ENCODE results near the gene SMIM3.
"Not testable (repeated sequence)": the region's sequence is repeated elsewhere in the genome, so short reads cannot be mapped to it uniquely, and the experiment has no call there.

Gene SMIM3, protein sequence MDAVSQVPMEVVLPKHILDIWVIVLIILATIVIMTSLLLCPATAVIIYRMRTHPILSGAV

DNA sequence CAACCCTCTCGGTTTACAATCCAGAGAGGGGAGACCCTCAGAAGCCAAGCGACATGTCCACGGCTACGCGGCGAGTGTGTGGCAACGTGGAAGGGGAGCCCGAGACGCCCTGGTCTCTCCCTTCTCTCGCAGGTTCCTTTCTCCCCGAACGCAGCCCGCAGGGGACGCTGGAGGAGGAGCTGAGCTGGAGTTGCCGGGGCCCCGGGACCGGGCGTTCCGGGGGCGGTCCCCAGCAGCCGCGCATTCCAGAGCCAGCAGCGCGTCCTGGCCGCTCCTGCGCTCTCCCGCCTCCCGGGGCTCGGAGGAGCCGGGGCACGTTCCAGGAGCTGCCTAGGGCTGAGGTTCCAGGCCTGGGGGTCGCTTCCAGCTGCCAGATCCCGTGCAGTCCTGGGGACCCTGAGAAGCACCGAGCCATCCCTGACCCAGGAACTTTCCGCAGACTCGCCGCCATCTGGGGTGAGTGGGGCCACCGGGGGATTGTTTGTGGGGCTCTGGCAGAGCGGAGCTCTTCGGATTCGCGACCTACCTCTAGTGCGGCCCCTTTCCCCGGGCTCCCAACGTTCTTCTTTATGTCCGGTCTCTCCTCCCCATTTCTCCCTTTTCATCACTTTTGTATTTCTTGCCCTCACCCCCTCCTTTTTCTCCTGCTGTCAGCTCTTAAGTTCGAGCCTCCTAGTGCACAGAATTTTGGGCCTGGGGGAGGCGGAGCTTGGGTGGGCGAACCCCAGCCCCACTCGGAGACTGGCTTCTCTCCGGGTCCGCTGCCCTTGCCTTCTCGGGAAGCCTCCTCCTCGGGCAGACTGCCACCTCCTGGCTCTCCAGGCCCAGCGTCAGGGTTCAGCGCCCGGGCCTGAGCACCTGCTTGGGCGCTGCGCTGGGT is at the start of gene SMIM3:
SMIM3 (plus strand) TSS at position 241 of the 880 bp plus-strand sequence. CDS start 16,684 bp downstream, outside the sequence.
- DNase-seq, result peak; percentile 74

DNA sequence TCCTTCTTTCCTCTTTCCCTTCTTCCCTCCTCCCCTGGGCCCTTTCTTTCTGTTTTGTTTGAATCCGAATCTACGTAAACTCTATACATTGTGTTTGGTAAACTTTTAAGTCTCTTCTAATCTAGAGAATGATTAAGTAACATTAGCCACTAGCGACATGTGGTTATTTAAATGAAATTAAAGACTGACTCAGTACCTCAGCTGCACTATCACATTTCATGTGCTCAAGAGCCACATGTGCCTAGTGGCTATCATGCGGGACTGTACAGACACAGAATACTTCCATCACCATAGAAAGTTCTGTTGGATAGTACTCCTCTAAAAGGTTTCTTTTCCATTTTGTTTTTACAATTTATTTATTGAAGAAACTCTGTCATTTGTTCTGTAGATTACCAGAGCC is 48.7 kb upstream of the SMIM3 start:
- no peak for DNase-seq

GRCh38 chr5:150731669-150732242 is 46.8 kb upstream of the SMIM3 start:
- DNase-seq, result no peak

DNA sequence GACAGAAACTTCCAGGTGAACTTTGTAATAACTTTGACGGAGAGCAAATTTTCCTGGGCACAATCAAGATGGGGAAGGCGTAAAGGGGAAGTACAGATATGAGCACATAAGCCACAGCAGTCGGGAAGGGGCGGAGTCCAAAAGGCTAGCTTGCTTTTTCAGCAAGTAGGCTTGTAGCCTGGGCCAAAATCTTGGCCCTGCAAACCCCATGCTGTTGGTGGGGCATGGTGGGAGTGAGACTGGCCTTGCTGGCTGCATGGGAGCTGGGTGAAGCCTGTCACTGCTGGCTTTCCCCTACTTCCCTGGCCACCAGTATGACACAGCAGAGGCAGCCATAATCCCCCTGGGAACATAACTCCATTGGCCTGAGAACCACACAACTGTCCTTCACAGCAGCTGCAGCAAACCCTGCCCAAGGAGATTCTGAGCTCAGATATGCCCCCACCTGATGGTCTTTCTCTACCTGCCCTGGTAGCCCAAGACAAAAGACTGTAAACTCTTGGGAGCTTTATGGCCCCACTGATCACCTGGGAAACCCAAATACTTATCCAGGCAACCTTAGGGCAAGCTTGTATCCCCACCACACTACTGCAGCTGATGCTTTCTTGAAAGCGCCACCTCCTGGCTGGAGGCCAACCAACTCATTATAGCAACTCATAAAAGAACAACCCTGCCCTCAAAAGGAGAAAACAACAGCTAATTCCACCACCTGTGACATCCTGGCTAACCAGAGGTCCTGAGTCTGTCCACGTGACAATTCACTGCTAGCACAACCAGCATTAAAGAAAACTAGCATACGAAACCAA is 43.8 kb upstream of the SMIM3 start:
- no peak for DNase-seq

- DNase-seq, result no peak
These were observed 39.7 kb upstream of the SMIM3 start for GRCh38 chr5:150738862-150739261.

GRCh38 chr5:150740992-150741391 is 37.6 kb upstream of the SMIM3 start:
- no peak for DNase-seq

- not testable (repeated sequence) for DNase-seq
These were observed 36.0 kb upstream of the SMIM3 start for GRCh38 chr5:150742455-150743141.

DNA sequence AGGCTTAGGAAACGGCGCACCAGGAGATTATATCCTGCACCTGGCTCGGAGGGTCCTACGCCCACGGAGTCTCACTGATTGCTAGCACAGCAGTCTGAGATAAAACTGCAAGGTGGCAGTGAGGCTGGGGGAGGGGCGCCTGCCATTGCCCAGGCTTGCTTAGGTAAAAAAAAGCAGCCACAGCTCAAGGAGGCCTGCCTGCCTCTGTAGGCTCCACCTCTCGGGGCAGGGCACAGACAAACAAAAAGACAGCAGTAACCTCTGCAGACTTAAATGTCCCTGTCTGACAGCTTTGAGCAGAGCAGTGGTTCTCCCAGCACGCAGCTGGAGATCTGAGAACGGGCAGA is 35.4 kb upstream of the SMIM3 start:
- DNase-seq, result not testable (repeated sequence)

GRCh38 chr5:150750469-150750868 is 28.1 kb upstream of the SMIM3 start:
- DNase-seq, result no peak

- no peak for DNase-seq
These were observed 27.3 kb upstream of the SMIM3 start for GRCh38 chr5:150751096-150751891.

DNA sequence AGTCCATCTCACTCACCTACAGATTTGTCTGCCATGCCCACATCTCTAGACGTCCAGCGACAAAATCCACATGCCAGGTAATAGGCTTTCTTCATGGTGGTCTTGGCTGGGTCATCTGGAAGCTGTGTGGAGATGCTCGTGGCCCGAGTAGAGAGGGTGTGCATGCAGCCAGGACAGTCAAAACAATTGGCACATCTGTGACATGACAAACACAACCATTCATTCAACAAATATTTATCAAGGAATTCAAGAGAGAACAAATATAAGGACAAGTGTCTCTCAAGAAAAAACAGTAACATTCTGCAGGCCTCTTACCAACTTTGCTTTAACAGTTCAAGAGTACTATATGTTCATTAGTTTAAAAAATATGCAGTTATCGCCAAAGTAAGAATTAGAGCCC is 25.1 kb upstream of the SMIM3 start:
- no peak for DNase-seq

GRCh38 chr5:150753863-150754262 is 24.7 kb upstream of the SMIM3 start:
- DNase-seq, result no peak

DNA sequence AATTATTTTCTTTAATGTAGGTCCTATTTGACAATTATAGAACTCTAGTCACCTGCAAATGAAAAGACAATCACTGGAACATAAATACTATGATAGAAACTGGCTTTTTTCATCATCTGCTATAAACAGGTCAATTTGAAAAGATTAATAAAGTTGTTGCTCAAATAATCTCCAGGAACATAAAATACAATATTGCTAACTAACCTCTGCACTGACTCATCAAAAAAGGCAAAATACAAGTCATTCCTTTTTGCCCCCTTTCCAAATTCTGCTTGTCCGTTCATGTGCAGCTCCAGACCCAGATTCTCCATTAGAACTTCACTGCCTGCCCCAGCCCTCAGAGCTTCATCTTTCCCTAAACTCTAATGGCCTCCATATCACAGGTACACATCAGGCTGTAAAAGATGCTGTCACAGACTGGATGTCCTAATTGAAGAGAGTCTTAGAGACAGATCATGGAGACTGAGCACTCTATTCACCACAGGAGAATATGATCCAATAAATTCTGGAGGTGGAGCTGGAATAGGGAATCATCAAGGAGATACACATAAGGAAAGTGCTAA is 21.4 kb upstream of the SMIM3 start:
- DNase-seq, result no peak

- DNase-seq, result no peak
These were observed 20.4 kb upstream of the SMIM3 start for GRCh38 chr5:150758203-150758530.

DNA sequence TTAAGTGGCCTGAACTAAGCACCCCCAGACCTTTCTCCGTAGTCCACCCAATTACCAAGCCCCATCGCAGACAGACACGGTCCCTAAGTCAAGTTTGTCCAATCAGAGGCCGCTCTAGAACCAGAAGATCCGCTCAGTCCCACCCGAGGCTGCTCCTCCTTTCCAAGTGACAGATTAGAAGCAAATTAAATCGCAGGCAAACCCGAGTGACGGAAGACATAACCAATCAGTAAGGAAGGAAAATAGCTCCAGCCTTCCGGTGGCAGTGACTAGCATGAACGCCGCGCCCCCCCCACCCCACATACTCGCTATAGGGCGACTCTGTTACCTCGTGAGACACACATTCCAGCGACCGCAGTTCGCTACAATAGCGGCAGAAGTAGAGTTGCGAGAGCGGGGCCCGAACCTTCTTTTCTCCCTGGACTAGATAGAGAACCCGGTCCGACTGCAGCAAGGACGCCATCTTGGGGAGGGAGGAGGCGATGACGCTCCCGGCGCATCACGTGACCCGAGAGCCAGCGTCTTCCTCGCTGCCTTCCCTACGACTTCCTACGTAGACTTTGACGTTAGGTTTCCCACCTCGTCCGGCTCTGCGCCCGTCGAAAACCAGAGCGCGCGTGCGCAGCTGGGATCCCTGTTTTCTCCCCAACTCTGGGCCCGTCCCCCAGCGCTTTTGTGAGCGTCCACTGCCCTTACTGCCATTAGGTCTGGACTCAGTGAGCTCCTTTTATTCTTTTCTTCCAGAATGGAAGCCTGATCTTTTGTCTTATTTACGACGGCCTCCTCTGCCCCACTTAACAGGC is 19.8 kb upstream of the SMIM3 start, which contains the start of gene DCTN4:
DCTN4 (minus strand) TSS at position 487 of the 803 bp plus-strand sequence; CDS start at position 463, 24 bp downstream.
- peak; percentile 93 for DNase-seq

DNA sequence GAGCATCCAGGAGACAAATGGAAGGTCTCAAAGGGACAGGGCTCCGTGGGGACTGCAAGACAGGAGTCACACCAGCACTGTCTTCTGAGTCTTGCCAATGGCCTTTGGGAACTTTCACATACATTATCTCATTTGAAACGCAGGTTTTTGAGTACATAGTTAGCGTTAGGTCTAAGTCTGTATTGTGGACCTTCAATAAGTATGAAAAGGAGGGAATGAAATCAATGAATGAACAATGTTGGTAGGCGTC is 19.3 kb upstream of the SMIM3 start:
- no peak for DNase-seq

DNA sequence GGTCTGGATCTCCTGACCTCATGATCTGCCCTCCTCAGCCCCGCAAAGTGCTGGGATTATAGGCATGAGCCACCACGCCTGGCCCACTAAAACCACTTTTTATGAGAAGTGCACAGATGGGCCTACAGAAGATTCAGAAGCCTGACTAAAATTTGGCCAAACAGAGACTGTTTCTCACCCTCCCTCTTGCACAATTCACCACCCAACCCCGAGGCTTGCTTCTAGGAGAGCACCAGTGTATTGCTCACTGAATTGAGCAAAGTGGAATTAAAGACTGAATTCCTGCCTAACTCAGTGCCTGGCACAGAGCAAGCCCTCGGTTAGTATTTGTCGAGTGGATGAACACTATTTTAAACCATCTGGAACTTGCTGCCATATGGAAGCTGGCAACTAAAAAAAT is 16.3 kb upstream of the SMIM3 start:
- DNase-seq, result no peak

GRCh38 chr5:150763023-150763769 is 15.4 kb upstream of the SMIM3 start:
- DNase-seq, result no peak

DNA sequence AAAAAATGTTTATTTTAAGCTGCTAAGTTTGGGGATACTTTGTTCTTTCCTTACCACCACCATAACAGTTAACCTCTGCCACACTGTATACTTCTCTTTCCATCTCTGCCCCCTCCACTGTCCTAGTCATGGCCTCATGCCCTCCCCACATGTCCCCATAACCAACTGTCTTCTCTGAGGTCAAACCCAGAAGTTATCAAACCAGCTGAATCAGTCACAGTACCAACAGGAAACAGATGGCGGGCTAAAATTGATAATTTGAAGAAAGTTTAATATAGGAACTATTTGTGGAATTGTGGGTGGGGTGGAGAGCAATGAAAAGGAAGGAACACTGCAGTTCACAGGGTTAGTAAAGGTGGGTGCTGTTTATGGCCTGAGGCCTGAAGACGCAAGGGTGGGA is 14.0 kb upstream of the SMIM3 start:
- DNase-seq, result no peak

GRCh38 chr5:150765011-150765798 is 13.4 kb upstream of the SMIM3 start:
- no peak for DNase-seq

Data from activated T-cell treated with anti-CD3 and anti-CD28 coated beads, Interleukin-2, amount 50 U/mL, for 1 hour (primary cell).